HG03520 (cell line): ENCODE measurements around the gene PRAMEF10.
"Not testable (repeated sequence)": the region's sequence is repeated elsewhere in the genome, so short reads cannot be mapped to it uniquely, and the experiment has no call there.

Experiments
- ATAC-seq: cut with Tn5 transposase; IDR thresholded peaks from one replicate; pipeline ENCODE4 v1.9.1; 2021; ENCODE audit warnings: mild to moderate bottlenecking, moderate library complexity; ENCODE audit not compliant: unreplicated experiment

PRAMEF10 gene

GRCh38 chr1:12898170-12898569, at the start of gene PRAMEF10:
PRAMEF10 (minus strand) TSS chr1:12898270; CDS start chr1:12895847, 2,423 bp downstream.
- not testable (repeated sequence) for ATAC-seq

GRCh38 chr1:12947480-12947879, 49.4 kb upstream of the PRAMEF10 start, which contains the start of gene PRAMEF6:
PRAMEF6 (minus strand) TSS chr1:12947580; CDS start chr1:12942518, 5,062 bp downstream.
- not testable (repeated sequence) for ATAC-seq

- not testable (repeated sequence) for ATAC-seq
Measured at GRCh38 chr1:12924368-12924767, 26.3 kb upstream of the PRAMEF10 start.

GRCh38 chr1:12921749-12922148, 23.7 kb upstream of the PRAMEF10 start:
- not testable (repeated sequence) for ATAC-seq

GRCh38 chr1:12916310-12916709, 18.2 kb upstream of the PRAMEF10 start, which contains the start of gene PRAMEF7:
PRAMEF7 (plus strand) TSS chr1:12916610; CDS start chr1:12917693, 1,083 bp downstream.
- ATAC-seq = not testable (repeated sequence)

- not testable (repeated sequence) for ATAC-seq
Measured at GRCh38 chr1:12903793-12904572, 5.9 kb upstream of the PRAMEF10 start.

- ATAC-seq = not testable (repeated sequence)
Measured at GRCh38 chr1:12899186-12899585, 1.1 kb upstream of the PRAMEF10 start.

- not testable (repeated sequence) for ATAC-seq
Measured at GRCh38 chr1:12886101-12886500, 12.0 kb downstream of the PRAMEF10 start, which contains the start of gene PRAMEF4. PRAMEF4 (minus strand) TSS chr1:12886201; CDS start chr1:12883394, 2,807 bp downstream.

GRCh38 chr1:12878453-12878852, 19.6 kb downstream of the PRAMEF10 start:
- not testable (repeated sequence) for ATAC-seq

- not testable (repeated sequence) for ATAC-seq
Measured at GRCh38 chr1:12863131-12863880, 34.8 kb downstream of the PRAMEF10 start.

- ATAC-seq = not testable (repeated sequence)
Measured at GRCh38 chr1:12856786-12857185, 41.3 kb downstream of the PRAMEF10 start, which contains the start of gene PRAMEF2. PRAMEF2 (plus strand) TSS chr1:12857086; CDS start chr1:12859010, 1,924 bp downstream.

- ATAC-seq = no peak
Measured at GRCh38 chr1:12851779-12852178, 46.3 kb downstream of the PRAMEF10 start.

- ATAC-seq = not testable (repeated sequence)
Measured at GRCh38 chr1:12848620-12849019, 49.5 kb downstream of the PRAMEF10 start, which contains the start of gene HNRNPCL1. HNRNPCL1 (minus strand) TSS chr1:12848720; CDS start chr1:12848289, 431 bp downstream.
